H4 (cell line): ENCODE results near the gene SLC6A18. TPM values are rescaled to one million over a fixed set of nuclear protein-coding genes. Genes with fewer than 3 reads are reported as not detected.
A peak's percentile ranks its signal among the peaks of the same experiment; 100 is the strongest.
"Not testable (repeated sequence)": the region's sequence is repeated elsewhere in the genome, so short reads cannot be mapped to it uniquely, and the experiment has no call there.

Experiments
- DNase-seq: peaks from one replicate; pipeline ENCODE4 v3.0.0-alpha.2; 2015; ENCODE audit warnings: low spot score
- total RNA-seq: library from RNA; depleted of rRNA; stranded (reverse); fragments of >200 nt; shearing (Covaris generic); gene quantifications from 2 replicates; pipeline ENCODE4 v1.2.3, GENCODE V29; 2014

SLC6A18 gene
- total RNA-seq, 1 experiment from 2014 or later, result not detected

DNA sequence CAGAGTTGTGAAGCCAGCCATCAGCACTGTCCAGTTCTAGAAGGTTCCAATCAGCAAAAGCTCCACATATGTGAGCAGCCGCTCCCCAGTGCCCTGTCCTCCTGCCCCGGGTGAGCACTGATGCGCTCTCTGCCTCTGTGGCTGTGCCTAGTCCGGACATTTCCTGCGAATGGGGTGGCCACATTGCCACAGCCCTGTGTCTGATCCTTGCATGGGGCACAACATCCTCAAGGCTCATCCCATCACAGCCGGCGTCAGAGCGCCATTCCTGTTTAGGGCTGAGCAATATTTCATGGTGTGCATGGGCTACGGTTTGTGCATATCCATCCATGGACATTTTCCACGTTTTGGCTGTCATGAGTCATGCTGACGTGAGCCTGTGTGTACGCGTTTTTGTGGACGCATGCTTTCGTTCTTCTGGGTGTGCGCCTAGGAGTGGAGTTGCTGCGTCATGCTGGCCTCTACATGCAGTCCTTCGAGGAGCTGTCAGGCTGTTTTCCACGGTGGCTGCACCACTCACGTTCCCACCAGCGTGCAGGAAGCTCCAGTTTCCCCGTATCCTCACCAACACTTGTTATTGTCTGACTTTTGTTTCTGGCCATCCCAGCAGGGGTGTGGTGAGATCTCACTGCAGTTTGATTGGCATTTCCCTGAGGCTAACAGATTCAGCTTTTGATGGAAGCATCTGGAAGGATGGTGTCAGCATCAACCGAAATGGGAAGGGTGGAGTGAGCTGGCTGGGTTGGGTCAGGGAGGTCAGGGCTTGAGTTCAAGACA is 9.7 kb upstream of the SLC6A18 start:
- no peak for DNase-seq

DNA sequence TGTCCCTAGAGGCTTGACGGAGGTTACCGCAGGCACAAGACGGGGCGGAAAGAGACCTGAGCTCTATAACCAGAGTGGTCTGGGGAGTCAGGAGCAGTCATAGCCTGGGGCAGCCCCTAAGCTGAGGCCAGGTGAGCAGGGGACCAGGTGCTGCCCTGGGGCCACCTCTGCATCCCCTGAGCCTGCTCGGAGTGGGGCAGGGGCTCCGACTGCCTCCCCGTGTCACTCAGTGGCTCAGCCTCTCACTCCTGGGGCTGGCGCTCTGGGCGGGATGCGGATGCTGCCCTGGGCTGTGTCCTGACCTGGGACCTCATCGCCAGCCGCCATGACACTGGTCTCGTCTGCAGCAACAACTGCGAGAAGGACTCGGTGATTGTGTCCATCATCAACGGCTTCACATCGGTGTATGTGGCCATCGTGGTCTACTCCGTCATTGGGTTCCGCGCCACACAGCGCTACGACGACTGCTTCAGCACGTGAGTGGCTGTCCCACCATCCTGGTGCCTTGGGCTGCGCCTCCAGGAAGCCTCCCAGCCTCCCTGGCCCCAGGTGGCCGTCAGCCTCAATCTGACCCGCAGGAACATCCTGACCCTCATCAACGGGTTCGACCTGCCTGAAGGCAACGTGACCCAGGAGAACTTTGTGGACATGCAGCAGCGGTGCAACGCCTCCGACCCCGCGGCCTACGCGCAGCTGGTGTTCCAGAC is 8.8 kb upstream of the SLC6A18 start:
- DNase-seq, result no peak

DNA sequence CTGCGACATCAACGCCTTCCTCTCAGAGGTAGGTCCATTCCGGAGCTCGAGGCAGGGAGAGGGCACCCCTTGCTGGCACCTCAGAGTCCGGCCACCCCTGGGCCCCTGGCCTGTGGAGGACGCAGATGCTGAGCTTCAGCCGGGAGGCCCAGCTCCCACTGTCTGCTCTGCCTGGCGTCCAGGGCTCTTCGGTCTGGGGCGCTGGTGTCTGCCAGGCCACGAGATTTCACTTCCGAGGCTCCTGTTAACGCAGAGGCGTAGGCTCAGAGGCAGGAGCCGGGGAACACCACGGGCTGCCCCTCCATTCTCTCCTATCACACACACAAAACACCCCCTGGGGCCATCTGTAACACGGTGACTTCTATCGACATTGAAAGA is 8.3 kb upstream of the SLC6A18 start:
- DNase-seq, result no peak

DNA sequence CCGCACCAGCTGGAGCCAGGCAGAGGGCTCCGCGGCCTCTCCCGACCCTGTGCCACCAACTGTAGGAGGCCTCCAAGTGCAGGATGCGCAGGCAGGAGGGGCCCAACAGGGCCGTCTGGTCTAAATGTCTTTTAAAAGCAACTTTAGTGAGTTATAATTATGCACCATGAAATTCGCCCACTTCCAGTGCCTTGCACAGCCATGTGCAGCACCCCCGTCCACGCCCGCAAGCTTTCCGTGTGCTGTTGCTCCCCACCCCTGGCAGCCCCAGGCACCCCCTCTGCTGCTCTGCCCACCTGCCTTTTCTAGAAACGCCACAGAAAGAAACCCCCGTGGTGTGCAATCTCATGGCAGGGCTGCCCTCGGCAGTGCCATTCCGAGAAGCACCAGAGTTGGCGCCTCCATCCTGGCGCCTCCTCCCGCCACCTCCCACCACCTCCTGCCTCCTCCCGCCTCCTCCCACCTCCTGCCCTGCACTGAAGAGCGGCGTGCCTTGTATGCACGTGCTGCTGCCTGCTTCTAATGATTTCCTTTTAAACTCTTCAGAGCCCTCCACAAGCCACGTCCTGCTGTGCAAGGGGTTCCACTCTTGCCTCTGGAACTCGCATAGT is 7.5 kb upstream of the SLC6A18 start:
- no peak for DNase-seq

DNA sequence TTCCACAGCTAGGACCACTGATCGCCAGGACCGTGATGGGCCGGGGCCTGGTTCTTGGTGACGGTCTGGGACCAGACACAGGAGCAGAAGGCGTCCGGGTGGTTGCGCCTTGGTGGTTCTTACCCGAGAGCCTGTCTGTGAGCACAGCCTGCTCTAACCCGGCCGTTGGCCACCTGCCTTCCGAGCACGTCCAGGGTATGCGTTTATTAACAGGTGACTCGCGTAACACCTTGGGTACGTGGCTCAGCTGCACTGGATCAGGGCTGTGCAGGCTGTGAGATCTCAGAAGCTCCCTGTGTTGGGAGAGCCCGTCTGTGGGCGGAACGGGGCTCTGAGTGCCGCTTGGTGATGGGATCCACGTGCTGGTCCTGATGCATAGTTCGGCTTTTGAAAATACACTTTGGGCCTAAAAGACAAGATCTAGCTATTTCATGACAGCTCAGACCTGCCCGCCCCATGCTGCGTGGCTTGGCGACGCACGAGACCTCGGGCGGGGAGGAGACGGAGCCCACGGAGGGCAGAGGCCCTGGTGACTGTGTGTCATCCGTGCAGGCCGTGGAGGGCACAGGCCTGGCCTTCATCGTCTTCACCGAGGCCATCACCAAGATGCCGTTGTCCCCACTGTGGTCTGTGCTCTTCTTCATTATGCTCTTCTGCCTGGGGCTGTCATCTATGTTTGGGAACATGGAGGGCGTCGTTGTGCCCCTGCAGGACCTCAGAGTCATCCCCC is 6.7 kb upstream of the SLC6A18 start:
- no peak for DNase-seq

DNA sequence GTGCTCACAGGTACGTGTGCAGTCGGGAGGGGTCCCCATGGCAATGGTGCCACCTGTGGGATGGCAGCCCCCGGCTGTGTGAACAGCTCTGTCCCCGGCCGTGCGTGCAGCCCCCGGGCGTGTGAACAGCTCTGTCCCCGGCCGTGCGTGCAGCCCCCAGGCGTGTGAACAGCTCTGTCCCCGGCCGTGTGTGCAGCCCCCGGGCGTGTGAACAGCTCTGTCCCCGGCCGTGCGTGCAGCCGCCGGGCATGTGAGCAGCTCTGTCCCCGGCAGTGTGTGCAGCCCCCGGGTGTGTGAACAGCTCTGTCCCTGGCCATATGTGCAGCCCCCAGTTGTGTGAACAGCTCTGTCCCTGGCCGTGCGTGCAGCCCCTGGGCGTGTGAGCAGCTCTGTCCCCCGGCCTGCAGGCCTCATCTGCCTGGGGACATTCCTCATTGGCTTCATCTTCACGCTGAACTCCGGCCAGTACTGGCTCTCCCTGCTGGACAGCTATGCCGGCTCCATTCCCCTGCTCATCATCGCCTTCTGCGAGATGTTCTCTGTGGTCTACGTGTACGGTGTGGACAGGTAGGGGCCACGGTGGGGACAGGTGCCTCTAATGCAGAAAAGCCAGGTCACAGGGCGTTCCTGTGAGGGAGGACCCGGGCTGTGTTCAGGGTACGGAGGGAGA is 5.9 kb upstream of the SLC6A18 start:
- DNase-seq, result no peak

DNA sequence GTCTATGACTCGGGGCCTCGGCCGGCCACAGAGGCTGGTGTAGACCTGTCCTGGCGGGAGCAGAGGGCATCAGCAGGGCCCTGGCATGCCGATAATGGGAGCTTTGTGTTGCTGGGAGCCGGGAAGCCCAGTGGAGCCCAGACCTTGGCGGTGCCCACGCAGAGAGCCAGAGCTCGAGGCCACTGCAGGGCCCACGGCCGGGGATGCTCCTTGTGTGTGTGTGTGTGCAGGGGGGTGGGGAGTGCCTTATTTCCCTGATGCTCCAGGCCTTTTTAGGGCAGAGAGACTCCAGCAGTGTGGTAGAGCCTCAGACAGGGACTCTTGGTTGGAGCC is 5.4 kb upstream of the SLC6A18 start:
- no peak for DNase-seq

DNA sequence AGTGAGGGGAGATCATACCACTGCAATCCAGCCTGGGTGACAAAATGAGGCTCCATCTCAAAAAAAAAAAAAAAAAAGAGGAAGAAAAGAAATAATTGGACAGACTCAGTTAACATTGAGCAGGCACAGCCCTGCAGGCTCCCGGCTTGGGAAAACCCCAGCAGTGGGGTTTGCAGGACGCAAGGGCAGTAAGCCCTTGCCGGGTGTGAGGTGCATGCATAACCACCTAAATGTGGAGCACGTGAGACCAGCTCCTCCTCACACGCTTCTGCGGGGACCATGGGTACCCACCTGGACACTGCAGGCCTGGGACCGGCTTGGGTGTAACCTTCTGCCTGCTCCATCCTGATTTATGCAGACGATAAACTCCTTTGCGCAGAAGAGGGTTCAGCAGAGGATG is 4.8 kb upstream of the SLC6A18 start:
- no peak for DNase-seq

DNA sequence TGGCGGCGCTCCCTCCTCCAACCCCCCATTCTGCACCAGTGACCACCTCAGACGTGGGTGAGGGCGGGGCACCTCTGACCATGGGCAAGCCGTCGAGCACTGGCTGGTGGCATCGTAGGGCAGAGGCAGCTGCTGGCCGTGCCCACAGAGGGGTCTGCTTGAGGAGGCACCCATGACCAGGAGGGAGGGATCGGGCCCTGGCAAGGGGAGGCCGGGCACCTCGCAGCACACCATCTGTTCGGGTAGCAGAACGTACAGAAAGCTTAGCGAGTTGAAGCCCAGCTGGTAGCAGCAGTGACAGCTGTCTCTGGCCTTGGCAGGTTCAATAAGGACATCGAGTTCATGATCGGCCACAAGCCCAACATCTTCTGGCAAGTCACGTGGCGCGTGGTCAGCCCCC is 4.3 kb upstream of the SLC6A18 start:
- DNase-seq, result no peak

DNA sequence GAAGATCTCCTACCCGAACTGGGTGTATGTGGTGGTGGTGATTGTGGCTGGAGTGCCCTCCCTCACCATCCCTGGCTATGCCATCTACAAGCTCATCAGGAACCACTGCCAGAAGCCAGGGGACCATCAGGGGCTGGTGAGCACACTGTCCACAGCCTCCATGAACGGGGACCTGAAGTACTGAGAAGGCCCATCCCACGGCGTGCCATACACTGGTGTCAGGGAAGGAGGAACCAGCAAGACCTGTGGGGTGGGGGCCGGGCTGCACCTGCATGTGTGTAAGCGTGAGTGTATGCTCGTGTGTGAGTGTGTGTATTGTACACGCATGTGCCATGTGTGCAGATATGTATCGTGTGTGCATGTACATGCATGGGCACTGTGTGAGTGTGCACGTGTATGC is 3.5 kb upstream of the SLC6A18 start:
- DNase-seq, result no peak

DNA sequence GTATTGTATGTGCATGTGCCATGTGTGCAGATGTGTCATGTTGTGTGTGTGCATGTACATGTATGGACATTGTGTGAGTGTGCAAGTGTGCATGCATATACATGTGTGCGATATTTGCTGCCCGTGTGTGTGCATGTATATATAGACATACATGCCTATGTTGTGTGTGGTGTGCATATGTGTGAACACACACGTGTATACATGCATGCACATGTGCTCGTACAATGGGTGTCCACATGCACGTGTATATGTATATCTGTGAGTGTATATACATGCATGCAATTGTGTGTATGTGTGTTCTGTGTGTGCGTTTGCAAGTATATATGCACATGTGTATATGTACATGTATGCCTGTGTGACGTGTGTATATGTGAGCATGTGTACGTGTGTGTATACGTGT is 3.0 kb upstream of the SLC6A18 start:
- no peak for DNase-seq

DNA sequence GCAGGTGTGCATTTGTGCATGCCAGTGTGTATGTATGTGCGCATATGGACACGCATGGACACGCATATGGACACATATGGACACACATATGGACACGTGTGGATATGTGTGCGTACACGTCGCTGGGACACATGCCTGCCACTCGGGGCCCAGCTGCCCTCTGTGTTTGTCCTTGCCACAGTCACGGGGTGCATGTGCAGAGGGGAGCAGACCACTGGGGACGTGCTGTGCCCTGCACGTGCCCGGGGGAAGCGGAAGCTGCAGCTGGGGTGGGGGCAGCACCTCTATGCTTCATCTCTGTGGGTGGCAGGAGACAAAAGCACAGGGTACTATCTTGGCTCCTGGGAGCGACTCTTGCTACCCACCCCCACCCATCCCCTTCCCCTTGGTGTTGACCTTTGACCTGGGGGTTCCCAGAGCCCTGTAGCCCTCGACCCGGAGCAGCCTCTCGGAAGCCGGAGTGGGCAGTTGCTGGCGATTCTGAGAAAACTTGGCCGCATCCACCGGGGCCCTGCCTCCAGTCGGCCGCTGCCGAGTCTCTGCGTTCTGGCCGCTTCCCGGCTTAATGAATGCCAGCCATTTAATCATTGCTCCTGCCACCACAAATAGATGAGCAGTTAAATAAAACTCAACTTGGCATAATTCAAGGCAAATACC is 2.4 kb upstream of the SLC6A18 start:
- no peak for DNase-seq

DNA sequence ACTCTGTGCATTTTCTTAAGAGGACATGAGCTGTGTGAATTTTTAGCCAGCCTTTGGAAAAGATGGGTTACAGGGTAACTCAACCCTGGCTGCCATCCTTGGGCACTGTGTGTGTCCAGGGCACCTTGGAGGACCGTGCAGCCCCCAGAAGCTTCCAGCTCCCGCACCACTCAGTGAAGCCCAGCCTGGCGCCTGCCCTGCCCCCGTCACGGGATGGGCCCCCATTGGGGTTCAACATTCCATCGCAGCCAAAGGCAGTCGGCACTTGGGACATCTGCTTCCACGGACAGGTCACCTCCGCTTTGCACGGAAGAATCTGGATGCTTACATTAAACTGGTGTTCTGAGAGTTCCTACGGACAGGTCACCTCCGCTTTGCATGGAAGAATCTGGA is 1.9 kb upstream of the SLC6A18 start:
- DNase-seq, result no peak

DNA sequence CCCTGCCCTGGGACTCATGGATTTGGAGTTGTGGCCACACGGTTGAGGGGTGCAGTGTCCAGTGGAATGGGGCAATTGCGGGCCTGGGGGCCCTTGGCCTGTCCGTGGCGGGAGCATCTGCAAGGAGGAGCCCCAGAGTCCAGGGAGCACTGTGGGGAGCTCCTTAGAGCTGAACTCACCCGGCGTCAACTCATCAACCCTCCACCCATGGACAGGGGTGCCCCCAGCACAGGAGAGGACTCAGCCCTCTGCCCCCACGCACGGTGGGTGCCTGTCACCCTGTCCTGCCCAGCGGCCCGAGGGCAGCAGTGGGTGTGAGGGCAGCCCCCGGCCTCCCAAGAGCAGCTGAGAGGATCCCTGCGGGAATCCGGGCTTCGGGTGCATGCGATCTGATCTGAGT is 550 bp upstream of the SLC6A18 start:
- no peak for DNase-seq

DNA sequence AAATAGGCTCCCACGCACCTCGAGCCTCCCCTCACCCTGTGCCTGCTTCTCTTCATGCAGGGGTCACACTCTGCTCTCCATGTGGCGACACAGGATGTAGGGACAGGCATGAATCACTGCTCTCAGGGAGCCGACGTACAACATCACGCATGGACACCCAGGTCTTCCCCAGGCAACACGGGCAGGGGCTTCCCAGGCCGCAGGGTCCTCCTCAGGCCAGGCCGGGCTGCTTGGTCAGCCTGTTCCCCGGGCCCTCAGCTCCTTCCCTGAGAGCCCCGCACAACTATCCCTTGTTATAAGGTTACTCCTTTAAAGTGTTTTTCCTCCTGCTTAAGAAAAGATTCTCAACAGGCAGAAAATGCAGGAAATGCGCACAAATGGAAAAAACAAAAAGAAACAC is 1.1 kb downstream of the SLC6A18 start:
- no peak for DNase-seq

DNA sequence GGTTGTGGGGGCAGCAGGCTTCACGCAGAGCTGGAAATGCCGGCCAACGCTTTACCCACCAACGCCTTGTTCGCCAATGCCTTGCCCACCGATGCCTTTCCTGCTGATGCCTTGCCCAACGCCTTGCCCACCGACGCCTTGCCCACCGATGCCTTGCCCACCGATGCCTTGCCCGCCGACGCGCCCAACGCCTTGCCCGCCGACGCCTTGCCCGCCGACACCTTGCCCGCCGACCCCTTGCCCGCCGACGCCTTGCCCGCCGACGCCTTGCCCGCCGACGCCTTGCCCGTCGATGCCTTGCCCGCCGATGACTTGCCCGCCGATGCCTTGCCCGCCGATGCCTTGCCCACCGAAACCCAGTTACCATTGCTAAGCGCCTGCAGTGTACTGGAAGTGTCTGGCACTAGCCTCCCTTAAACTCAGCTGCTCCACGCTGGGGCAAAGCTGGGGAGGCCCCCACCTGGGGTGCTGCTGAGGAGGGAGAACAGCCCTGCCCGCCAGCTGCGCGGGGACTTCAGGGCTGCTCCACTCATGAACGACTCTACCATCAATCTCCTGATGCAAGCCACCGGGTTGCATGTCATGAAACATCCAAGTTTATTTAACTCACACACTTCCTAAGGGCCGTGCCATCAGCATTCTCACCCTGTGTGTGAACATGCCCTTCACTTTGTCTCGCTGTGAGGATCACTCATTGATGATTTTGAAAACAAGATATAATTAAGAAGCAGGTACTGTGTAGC is 1.8 kb downstream of the SLC6A18 start:
- DNase-seq, result no peak

DNA sequence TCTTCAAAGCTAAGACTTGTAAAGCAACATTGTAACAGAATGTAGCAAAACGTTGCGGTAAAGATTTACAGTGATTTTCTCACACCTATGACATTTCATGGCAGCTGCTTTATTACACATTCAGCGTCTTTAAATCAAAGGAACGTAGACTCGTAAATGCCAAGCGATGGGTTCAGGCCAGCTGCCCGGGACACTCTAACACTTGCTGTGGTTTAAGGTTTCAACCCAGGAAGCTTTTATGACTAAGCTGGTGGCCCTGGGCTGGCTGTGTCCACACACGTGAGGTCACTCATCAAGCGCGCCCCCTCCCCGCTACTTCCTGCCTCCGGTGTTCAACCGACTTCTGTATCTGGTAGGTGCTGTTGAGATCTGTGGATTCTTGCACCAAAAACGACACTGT is 2.5 kb downstream of the SLC6A18 start:
- peak; percentile 86 for DNase-seq

DNA sequence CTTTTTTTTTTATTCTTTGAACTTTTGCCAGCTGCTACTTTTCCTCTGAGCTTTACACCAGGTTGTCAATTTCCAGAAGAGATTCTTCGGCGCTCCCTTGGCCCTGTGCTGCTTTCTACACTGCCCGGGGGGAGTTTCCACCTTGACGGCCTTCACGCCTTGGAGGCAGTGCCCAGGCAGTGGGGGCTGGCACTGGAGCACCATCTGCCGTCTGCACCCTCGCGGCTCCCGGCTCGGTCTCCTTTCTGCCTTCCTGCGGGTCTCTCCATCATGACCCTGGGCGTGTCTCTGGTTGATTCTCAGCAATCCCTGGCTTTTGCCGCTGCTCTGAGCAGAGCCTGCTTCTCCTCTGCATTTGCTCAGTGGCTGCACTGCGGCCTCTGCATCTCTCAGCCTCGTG is 2.9 kb downstream of the SLC6A18 start:
- no peak for DNase-seq

DNA sequence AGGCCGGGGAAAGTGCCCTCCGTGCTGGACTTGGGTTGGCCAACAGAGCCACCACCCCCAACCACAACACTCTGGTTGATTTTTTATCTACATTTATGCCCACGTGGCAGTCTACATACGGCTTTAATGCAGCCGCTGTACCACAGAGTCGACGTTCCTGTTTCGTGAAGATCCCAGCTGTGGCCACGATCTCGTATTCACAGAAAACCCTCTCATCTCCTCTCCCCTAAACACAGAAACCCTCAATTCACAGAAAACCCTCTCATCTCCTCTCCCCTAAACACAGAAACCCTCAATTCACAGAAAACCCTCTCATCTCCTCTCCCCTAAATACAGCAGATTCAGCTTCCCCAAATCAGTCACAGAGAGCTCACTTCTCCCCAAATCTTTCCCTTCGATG is 3.8 kb downstream of the SLC6A18 start:
- DNase-seq, result not testable (repeated sequence)

DNA sequence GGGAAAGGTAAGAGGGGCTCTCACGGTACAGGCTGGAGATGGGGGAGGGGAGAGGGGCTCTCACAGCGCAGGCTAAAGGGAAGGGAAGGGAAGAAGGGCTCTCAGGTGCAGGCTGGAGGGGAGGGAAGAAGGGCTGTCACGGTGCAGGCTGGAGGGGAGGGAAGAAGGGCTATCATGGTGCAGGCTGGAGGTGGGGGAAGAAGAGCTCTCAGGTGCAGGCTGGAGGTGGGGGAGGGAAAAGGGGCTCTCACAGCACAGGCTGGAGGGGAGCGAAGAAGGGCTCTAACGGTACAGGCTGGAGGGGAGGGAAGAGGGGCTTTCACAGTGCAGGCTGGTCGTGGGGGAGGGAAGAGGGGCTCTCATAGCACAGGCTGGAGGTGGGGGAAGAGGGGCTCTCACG is 4.6 kb downstream of the SLC6A18 start:
- no peak for DNase-seq

DNA sequence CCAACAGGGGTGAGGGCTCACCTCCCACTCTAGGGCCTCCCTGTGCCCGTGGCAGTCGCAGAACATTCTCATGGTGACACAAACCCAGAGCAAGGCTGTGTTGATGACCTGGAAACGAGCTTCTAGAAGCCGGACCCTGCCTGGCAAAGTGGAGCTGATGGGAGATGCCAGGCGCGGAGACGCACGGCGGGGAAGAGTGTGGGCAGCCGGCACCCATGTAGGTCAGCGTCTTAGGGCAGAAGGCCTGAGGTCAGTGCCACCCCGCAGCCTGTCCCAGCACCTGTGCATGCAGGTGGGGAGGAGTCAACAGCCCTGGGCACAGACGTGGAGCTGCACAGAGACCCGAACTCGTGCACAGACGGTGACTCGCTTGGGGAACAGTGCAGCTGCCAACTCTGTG is 5.4 kb downstream of the SLC6A18 start:
- DNase-seq, result no peak
